Activated CD4-positive, CD25-positive, alpha-beta regulatory T cell treated with anti-CD3 and anti-CD28 coated beads, Interleukin-2, amount 50 U/mL, for 24 hours (primary cell): Measurements from ENCODE around the gene GALNT12.
A peak's percentile ranks its signal among the peaks of the same experiment; 100 is the strongest.

Experiments used
- ATAC-seq, 2 donors: fragments of 150-1000 bp; cut with Tn5 transposase; one replicate each; pipeline ENCODE4 v1.10.0; 2021; ENCODE audit warnings: mild to moderate bottlenecking in 1 of 2, moderate library complexity in 1 of 2

The GALNT12 gene

DNA sequence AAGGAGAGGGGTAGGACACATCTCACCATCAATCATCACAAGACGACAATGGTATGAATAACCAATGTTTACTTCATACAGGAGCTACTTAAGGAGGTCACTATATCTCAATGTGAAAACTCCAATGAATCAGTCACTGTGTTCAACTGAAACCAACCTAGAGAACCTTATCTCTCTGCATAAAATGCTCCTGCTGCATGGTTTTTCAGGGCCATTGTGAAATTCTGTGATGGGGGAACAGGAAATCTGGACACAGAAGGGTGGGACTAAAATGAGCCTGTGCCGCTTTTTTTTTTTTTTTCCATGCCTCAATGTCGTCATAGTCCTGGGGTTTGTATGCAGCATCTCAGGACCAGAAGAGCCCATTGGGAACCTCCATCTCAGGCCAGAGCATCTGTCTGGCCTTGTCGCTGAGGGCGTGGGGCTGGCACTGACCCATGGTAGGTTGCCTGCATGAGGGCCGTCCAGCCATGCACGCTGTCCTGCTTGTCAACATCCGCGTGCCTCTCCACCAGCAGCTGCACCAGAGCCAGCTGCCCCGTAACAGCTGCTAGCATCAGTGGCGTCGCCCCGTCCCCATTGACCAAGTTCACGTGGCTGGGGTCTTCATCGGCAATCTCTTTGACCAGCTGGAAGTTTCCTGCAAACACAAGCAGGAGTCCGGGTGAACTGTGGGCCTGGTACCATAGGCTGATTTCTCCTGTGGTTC lies 23.8 kb upstream of the GALNT12 start:
- no peak for ATAC-seq

DNA sequence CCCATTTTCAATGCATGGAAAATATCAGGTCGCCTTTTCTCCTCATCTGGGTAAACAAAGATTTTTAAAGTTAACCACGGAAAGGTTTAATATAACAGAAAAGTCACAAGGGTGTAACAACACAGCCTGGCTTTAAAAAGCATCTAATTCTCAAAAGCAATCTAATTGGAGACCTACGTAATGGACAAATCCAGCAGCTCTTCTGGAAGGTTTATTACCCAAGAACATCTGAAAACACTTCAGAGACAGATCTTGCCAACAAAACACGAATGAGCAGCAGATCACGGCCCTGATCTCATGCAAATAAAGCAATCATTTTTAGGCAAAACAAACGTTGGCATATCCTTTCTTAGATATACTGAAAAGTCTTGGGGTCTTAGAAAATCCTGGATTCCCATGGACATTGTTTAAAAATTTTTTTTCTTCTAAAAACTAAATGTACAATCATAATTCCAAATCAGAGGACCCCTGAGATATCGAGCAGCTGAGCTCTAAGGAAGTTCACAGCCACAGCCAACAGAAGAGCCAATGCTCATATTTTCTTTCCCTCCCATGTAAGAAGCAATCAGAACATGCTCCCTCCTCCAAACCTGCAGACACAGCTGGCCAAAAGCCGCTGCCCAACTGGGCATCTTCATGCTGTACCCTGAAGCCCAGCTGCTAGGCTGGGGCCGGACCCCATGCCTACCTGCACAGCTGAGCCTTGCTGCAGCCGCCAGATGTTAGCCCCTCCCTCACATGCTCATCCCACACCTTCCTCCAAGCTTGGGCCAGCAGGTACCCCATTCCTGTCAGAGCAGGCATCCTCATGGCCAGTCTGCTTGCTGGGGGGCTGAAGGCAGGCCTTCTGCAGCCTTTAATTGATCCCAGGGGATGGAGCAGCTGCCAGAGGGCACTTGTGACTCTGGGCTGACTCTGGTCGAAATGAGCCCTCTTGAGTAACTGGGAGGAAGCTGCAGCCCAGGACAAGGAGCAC lies 22.4 kb upstream of the GALNT12 start:
- ATAC-seq: no peak

DNA sequence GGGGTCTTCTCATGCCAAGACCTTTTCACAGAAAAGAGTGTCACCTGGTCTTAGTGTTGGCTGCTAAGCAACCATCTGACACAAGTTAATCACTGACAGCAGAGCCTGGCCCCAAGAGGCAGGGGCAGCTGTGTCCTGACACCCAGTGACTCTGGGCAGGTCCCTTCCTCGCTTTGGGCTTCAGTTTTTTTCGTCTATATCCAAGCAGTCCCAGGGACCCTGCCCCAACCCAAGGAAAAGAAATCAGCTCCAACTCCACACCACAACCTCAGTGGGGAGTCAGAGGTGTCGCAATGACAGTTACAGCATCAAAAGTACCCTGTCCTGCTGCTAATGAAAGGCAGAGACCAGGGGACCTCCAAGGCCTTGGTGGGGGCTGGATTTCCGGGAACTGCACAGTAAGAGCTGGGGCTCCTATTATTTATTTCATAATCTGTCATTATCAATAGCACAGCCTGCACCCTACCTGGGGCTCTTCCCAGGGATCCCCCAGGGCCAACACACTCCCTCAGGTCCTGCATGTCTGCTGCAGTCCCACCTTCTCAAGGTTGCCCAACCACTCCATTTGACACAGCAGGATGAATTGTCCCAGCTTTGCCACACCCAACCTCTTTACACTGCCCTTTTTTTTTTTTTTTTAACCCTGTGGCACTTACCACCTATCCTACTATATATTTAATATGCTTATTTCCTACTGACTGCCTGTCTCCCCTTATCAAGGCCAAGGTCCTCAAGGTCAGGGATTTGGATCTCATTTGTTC lies 20.5 kb upstream of the GALNT12 start:
- no peak for ATAC-seq

DNA sequence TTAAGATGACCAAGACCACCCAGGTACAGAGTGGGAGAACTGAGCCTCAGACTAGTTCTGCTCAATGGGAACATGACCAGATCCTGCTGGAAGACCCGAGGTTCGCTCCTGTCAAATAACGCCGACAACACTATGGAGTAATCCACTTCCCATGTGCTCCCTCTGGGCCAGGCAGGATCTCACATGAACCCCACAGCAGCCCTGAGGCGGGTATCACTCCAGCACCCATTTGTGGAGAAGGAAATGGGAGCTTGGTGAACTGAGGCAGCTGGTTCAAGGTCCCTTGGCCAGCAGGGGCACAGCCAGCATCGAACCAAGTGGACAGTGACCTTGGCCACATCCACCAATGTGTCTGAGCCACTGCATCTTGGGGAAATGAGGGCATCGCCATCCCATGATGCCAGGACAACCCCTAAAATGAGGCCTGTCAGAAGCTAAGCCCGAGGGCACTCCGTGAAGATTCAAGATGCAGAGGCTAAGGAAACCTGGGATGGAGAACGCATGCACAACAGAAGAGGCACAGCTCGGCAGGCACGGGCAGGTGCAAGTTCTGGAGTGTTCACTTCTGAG lies 19.6 kb upstream of the GALNT12 start:
- ATAC-seq: no peak

DNA sequence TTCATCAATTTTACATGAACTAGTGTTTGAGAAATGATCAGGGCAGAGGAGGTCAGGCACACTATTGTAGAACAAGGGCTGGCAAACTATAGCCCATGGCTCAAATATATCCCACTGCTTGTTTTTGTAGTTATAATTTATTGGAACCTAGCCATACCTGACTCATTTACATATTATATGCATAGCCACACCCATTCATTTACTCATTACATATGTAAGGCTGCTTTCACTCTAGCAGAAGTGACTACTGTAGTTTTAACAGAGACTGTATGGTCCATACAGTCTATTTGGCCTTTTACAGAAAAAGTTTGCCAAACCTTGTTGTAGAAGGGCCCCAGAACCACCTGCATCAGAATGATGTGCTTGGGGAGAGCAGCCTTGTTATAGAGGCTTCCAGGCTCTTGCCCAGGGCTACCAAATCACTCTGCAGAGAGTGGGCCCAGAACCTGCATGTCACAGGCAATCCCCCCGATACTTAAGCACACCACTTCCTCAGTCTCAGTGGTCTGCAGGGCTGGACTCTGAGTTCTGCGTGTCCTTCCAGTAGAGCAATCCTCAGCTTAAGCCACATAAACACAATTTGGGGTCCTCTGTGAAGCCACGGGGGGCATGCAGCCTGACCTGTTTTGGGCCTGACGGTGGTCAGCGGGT lies 17.9 kb upstream of the GALNT12 start:
- no peak for ATAC-seq

DNA sequence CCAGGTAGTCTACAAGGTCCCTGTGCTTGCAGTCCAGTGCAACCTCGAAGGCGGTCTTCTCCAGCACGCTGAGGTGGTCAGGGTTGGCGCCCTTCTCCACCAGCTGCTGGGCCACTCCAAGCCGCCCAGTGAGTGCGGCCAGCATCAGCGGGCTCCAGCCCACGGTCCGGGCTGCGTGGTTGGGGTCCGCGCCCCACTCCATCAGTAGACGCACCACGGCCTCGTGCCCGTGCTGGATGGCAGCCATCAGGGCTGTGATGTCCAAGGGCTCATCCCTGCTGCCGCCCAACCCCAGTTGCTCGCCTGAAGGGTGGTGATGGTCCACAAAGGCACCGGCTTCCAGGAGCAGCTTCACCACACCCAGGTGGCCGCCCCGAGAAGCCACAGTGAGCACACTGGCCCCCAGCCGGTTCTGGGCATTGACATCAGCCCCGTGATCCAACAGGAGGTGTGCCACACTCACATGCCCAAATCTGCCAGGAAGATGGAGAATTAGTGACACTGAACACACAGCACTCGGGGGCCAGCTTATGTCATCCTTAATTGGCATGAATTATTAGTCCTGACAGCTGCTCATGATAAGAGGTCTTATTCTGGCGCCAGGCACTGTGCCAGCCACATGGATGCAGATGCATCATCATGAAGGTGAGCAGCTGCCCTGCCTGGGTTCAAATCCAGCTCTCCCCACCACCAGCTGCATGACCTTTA lies 17.2 kb upstream of the GALNT12 start:
- no peak for ATAC-seq

DNA sequence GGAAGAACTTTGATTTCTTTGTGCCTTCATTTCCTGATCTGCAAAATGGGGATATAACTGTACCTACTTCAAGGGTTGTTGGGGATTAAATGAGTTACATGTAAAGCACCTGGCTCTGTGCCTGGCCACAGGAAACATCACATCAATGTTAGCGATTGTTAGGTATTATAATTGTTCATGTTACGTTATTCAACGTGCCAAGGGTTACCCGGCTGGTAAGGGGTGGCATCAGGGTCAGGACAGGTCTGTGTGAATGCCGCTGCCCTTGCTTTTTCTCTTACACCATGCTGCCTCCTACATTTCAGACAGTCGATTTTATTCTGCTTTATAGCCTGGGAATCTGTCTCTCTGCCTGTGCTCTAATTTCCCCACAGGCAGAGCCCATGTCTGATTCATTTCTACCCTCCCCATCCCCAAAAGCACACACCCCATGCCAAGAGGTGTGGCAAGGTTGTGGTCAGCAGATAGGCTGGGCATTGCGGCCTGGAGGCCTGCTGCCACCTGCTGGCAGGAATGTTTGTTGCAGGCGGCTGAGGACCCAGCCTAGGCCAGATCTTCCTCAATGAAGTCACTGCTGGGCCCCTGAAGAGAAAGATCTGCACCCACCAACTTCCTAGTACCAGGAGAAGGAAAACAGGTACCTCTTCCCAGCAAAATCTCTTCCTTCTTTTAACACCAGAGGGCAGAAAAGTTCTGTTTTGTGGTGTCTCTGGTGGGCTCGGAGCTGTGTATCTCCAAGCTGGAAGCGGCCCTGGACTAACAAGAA lies 16.4 kb upstream of the GALNT12 start:
- peak; percentile 42 to 62 for ATAC-seq

DNA sequence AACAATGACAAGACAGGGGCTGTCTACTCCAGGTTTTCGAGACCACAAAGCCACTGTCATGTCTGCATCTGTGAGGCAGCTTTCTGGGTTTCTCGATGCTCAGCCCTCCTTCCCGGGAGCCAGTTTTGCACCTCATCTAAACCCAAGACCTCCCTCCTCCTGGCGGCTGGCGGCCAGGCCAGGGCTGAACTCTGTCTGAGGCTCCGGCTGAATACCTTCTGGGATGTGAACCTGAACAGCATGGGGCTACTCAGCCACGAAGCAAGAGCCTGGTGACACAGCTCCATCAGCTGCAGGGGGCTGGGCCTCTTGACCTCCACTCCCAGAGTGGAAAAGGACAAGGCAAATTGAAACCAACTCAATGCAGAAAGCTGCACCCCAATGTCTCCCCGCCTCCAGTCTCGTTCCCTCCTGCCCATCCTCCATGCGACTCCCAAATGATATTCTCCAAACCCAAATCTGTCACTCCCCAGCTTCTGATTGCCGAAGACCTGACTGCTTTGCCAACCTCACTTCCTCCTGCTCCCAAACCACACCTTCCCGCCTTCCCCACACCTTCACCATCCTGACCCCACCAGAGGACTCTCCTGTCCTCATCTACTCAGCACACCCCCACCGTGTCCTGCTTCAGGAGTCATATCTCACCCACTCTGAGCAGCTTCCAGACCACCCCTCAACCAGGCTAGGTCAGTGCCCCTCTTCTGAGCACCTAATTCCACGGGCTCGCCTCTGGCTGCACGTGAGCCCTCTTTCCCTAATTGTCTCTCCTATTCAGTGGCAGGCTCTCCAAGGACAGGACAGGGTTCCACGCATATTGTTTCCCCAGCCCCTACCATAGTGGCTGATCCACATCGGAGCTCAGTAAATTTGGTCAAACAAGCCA lies 15.6 kb upstream of the GALNT12 start:
- ATAC-seq: no peak

DNA sequence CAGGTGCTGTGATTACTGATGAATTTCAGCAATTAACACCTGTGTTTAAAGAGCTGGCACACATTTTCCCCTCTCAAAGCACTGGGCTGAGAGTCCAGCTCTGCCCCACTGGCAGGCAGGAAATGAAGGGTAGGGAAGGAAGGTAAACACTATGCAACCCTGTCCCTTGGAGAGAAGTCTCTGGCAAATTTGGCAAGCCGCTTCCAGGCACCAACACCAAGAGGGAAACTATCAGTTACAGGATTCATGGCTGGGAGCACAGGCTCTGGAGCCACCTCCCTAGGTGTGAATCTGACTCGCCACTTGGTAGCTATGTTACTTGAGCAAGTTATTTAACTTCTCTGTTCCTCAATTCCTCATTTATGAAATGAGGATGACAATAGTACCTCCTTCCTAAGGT lies 14.4 kb upstream of the GALNT12 start:
- ATAC-seq: no peak

DNA sequence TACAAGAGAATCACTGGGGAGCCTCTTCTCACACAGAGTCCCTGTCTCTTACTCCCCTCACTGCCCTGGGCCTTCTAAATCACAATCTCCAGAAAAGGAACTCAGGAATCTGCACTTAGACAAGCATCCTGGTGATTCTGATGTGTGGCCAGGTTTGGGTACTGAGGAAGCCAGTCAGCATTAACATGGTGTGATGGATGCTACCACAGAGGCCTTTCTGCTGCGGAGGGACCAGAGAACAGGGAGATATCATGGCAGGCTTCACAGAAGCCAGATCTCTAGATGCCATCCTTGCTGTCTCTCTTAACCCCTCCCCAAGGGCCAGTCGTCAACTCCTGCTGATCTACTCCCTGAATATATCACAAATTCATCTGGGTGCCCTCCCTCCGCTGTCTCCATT lies 12.7 kb upstream of the GALNT12 start:
- ATAC-seq: no peak

DNA sequence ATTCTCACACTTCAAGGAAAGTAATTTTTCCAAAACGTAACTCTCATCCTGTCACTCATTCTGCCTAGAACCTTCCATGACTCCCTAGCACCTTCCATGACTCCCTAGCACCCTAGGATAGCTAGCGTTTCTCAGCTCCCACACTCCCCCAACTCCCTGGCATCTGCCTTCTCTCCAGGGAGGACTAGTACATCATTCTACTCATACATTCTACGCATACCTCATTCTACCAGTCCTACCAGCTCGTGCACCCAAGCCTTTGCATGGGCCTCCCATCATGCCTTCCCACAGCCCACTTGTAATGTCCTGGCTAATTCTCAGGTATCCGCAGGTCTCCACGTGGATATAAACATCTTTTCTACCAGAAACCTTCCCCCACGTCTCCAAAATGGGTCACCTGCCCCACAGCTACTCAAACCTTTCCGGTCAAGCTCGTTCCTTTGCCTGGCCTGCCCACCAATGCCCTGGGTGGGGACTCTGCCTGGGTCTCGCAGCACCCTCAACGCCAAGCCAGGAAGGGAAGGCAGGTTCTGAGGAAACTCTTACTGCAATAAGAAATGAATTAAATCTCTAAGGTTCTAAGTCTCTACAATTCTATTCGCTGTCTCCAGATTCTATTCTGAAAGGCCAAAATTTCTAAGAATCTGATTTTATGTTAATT lies 12.0 kb upstream of the GALNT12 start:
- no peak for ATAC-seq

DNA sequence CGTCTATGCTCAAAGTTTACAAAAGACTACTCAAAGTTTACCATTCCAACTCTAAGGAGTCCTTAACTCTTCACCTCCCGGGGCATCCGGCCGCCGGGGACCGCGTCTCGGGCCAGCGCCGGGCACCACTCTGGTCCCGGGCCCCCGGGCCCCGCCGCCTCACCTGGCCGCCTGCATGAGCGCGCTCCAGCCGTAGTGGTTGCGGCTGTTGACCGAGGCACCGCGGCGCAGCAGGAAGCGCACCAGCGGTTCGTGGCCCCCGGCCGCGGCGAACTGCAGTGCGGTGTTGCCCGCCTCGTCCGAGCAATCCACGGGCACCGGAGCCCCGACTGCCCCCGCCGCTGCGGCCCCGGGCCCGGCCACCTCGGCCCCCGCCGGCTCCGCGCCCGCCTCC lies 11.5 kb upstream of the GALNT12 start:
- ATAC-seq: peak; percentile 17 to 30

DNA sequence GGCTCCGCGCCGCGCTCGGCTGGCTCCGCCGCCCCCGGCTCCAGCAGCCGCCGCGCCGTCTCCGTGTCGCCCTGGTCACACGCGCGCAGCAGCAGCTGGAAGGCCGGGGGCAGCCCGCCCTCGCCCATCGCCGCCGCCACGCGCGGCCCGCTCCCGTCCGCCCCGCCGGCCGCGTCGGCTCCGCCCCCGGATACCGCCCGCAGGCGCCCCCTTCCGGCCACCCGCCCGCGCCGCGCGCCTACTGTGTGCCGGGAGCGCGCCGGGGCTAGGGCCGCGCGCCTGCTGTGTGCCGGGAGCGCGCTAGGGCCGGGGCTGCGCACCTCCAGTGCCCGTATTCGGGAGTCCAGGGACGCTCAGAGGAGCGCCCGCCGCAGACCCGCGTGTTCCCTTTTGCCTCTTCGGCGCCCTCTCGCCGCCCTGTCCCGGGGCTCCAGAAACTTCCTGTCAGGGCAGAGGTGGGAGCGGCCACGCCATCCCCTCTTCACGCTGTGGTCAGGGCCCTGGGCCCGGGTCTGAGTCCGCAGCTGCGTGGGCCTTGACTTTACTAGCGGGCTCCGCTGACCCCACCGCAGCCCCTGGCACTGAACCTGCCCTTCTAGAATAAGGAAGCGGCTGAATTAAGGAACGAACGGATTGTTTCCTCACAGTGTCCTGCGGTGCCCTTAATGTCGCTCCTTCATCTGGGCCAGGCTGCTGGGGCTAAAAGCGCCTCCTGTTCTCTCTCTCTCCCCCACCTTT lies 10.9 kb upstream of the GALNT12 start, which contains the start of gene ANKS6:
Gene ANKS6, minus strand, starts transcription at position 192 of the 738 bp plus-strand sequence. Its CDS starts 64 bp downstream, at position 128.
- peak; percentile 84 to 90 for ATAC-seq

DNA sequence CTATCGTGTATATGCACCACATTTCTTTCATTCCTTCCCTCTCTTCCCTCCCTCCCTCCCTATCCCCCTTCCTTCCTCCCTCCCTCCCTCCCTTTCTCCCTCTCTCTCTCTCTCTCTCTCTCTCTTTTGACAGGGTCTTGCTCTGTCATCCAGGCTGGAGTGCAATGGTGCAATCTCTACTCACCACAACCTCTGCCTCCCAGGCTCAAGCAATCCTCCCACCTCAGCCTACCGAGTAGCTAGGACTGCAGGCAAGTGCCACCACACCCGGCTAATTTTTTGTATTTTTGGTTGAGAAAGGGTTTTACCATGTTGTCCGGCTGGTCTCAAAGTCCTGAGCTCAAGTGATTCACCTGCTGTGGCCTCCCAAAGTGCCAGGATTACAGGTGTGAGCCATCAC lies 10.0 kb upstream of the GALNT12 start:
- no peak for ATAC-seq

DNA sequence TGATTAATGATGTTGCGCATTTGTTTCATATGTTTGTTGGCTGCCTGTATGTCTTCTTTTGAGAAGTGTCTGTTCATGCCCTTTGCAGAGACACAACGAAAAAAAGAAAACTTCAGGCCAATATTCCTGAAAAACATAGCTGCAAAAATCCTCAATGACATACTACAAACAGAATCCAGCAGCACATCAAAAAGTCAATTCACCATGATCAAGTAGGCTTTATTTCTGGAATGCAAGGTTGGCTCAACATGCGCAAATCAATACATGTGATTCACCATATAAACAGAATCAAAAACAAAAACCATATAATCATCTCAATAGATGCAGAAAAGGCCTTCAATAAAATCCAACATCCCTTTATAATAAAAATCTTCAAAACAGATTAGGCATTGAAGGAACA lies 9.2 kb upstream of the GALNT12 start:
- ATAC-seq: no peak

DNA sequence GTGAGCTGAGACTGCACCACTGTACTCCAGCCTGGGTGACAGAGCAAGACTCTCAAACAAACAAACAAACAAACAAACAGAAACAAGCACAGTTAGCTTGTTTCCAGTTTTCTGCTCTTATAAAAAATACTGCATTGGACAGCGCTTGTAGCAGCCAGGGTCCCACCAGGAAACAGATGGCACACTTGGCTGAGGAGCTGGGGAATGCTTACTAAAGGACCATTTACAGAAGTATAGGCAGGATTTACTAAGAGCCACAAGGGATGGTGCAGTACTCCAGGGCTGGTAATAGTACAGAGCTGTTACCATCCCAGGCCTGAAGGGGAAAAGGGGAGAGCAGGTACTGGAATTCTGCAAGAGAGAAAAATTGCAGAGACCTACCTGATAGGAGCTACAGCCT lies 5.9 kb upstream of the GALNT12 start:
- ATAC-seq: no peak

DNA sequence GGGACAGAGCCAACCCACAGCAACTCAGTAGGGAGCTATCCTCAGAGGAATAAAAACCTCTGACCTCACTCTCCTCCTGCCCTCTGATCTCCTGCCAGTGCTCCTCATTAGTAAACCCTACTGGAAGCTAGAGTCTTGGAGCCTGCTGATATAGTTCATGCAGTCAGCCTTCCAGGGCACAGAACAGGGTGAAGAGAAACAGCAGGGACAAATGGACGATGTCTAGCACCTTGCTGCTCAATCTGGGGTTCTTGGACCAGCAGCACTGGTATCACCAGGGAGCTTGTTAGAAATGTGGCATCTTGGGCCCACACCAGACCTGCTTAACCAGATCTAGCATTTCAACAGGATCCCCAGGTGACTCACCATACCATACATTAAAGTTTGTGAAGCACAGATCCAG lies 5.5 kb upstream of the GALNT12 start:
- no peak for ATAC-seq

DNA sequence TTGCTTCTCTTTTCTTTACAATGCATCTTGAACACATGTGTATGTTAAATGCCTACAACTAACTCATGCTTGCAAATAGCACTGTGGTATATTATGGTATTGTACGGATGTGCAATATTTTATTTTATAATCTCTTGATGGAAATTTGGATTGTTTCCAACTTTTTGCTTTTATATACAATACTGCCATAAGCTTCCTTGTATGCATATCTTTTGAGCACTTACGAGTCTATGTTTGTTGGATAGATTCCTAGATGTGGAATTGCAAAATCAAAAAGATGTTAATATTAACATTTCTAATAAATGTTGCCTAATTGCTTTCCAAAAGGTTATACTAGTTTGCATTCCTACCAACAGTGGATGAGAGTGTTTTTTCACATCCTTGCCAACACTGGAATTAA lies 3.4 kb upstream of the GALNT12 start:
- ATAC-seq: no peak
